SK-N-SH (cell line): ENCODE results near the gene LMF1. TPM values are rescaled to one million over a fixed set of nuclear protein-coding genes. Genes with fewer than 3 reads are reported as not detected.

Source experiments
- CTCF ChIA-PET: fragments of 300-600, 350-600 bp; formaldehyde crosslinking; extraction: SDS; loops from one replicate; lab custom pipeline; 2021; lab: Yijun Ruan, JAX
- POLR2A ChIA-PET: fragments of 350-600 bp; sonication (Branson Sonifier 250); formaldehyde crosslinking; extraction: SDS; loops from one replicate; lab custom pipeline; 2020; ENCODE audit warnings: antibody characterized with exemption, inconsistent platforms; lab: Yijun Ruan, JAX
- DNase-seq: peaks from one replicate; pipeline ENCODE4 v3.0.0; 2012
- H2AFZ ChIP-seq: fragments of 200-600 bp; sonication (generic); 2 replicates; pipeline ENCODE4 v1.8.1; 2016; ENCODE audit warnings: antibody characterized with exemption, mild to moderate bottlenecking, low read depth
- H3F3A ChIP-seq: fragments of 200-600 bp; sonication (generic); replicated peaks from 2 replicates; pipeline ENCODE3; 2016; ENCODE audit warnings: antibody characterized with exemption, mild to moderate bottlenecking; ENCODE audit not compliant: insufficient read depth
- H3K27ac ChIP-seq, 2 experiments: fragments of 200-500 bp in 1 of 2; fragments of 200-600 bp in 1 of 2; sonication (Bioruptor generic) in 1 of 2; sonication (generic), shearing (Covaris generic) in 1 of 2; 2 replicates each; pipeline versions ENCODE4 v1.5.1 to v1.6.1; 2014 to 2016; ENCODE audit warnings: low read depth in 2 of 2, inconsistent platforms in 1 of 2, low read length in 1 of 2, mild to moderate bottlenecking in 1 of 2, mixed read lengths in 1 of 2
- H3K27me3 ChIP-seq: fragments of 200-600 bp; sonication (generic), shearing (Covaris generic); 2 replicates; pipeline ENCODE4 v1.6.1; 2016; ENCODE audit warnings: mixed run types; ENCODE audit not compliant: insufficient read depth
- H3K36me3 ChIP-seq, 2 experiments: fragments of 200-500 bp in 1 of 2; fragments of 200-600 bp in 1 of 2; sonication (Bioruptor generic) in 1 of 2; sonication (generic) in 1 of 2; replicated peaks in 1 of 2; 2 replicates each; pipeline versions ENCODE3 to v1.5.1; 2014 to 2016; ENCODE audit warnings: low read length in 1 of 2, mild to moderate bottlenecking in 1 of 2; ENCODE audit not compliant: insufficient read depth in 2 of 2, control insufficient read depth in 1 of 2
- H3K4me1 ChIP-seq, 2 experiments: fragments of 200-500 bp in 1 of 2; fragments of 200-600 bp in 1 of 2; sonication (Bioruptor generic) in 1 of 2; sonication (generic), shearing (Covaris generic) in 1 of 2; 2 replicates each; pipeline versions ENCODE4 v1.5.1 to v1.6.1; 2014 to 2016; ENCODE audit warnings: low read depth in 1 of 2, low read length in 1 of 2, mixed run types in 1 of 2; ENCODE audit not compliant: insufficient read depth in 2 of 2, control insufficient read depth in 1 of 2
- H3K4me2 ChIP-seq: fragments of 200-600 bp; sonication (generic), shearing (Covaris generic); 2 replicates; pipeline ENCODE4 v1.6.1; 2017; ENCODE audit warnings: mixed run types
- H3K4me3 ChIP-seq, 2 experiments: fragments of 200-500 bp in 1 of 2; fragments of 200-600 bp in 1 of 2; sonication (Bioruptor generic) in 1 of 2; sonication (generic), shearing (Covaris generic) in 1 of 2; 2 replicates each; pipeline versions ENCODE4 v1.5.1 to v1.8.1; 2014 to 2016; ENCODE audit warnings: low read depth in 2 of 2, inconsistent platforms in 1 of 2, low read length in 1 of 2, mild to moderate bottlenecking in 1 of 2, mixed read lengths in 1 of 2, moderate library complexity in 1 of 2
- H3K79me2 ChIP-seq: fragments of 200-600 bp; sonication (generic); 2 replicates; pipeline ENCODE4 v1.8.1; 2017; ENCODE audit warnings: mild to moderate bottlenecking; ENCODE audit not compliant: insufficient read depth
- H3K9ac ChIP-seq: fragments of 200-600 bp; sonication (generic); 2 replicates; pipeline ENCODE4 v1.6.1; 2017; ENCODE audit warnings: mixed run types
- H3K9me2 ChIP-seq: fragments of 200-600 bp; sonication (generic); 2 replicates; pipeline ENCODE4 v1.6.1; 2017; ENCODE audit warnings: mixed run types
- H3K9me3 ChIP-seq: fragments of 200-600 bp; sonication (generic); 2 replicates; pipeline ENCODE4 v1.6.1; 2017; ENCODE audit warnings: mixed run types, mild to moderate bottlenecking, moderate library complexity
- H4K20me1 ChIP-seq: fragments of 200-600 bp; sonication (generic); 2 replicates; pipeline ENCODE4 v1.6.1; 2017; ENCODE audit warnings: mild to moderate bottlenecking, mixed run types; ENCODE audit not compliant: insufficient read depth
- JUND ChIP-seq: IDR thresholded peaks from 2 replicates; pipeline ENCODE4 v1.4.0; 2012
- MAX ChIP-seq: IDR thresholded peaks from 2 replicates; pipeline ENCODE4 v1.4.0; 2012; ENCODE audit warnings: low read depth
- NRF1 ChIP-seq: IDR thresholded peaks from 2 replicates; pipeline ENCODE4 v1.6.1; 2012; ENCODE audit warnings: low read depth, mild to moderate bottlenecking, low read length
- POLR2AphosphoS5 ChIP-seq: IDR thresholded peaks from 2 replicates; pipeline ENCODE4 v1.6.1; 2012; ENCODE audit warnings: low read depth, low read length
- RAD21 ChIP-seq: IDR thresholded peaks from 2 replicates; pipeline ENCODE4 v1.6.1; 2012; ENCODE audit warnings: mild to moderate bottlenecking, low read length
- RFX5 ChIP-seq: IDR thresholded peaks from 2 replicates; pipeline ENCODE4 v1.6.1; 2012; ENCODE audit warnings: mild to moderate bottlenecking, improper control_type of control experiment, low read length
- WGBS: methylation state at CpG from one replicate; pipeline ENCODE4 v1.1.6; 2017; ENCODE audit warnings: low lambda C conversion rate; 5-methylcytosine and 5-hydroxymethylcytosine counted together
- polyA plus RNA-seq, 3 experiments: library from polyadenylated mRNA; depleted of rRNA; stranded (reverse); fragments of >200 nt; gene quantifications; 2 replicates each; pipeline ENCODE4 v1.2.3, GENCODE V29; 2012
- TF ChIP-seq, protein P1 (sequence below): IDR thresholded peaks from 2 replicates; pipeline ENCODE4 v1.6.1; 2012; ENCODE audit warnings: mild to moderate bottlenecking, low read depth, low read length, moderate library complexity
- TF ChIP-seq, protein P2 (sequence below): IDR thresholded peaks from 2 replicates; pipeline ENCODE4; 2012

Gene LMF1
- polyA plus RNA-seq, 1 of the 3 experiments (the other 2 are of a cell fraction), result 5.7 TPM

- no peaks in the 10 kb centered on the region for H3K79me2 ChIP-seq
- no peaks in the 10 kb centered on the region for H3K9me2 ChIP-seq
- no peak overlapping the region for H2AFZ ChIP-seq
- H3K27me3 ChIP-seq, result no peaks in the 10 kb centered on the region
- ChIA-PET CTCF (interaction anchor here (1.0 to 2.1 kb wide), 3 partner anchors 9 to 162 kb away, joined by 5 to 8 read pairs (median 5); no protein-coding TSS in a partner anchor), POLR2A (no interaction called here)
- no peaks in the 10 kb centered on the region for H4K20me1 ChIP-seq
- no peak overlapping the region for H3K27ac ChIP-seq
- H3K4me3 ChIP-seq, result no peak overlapping the region
- WGBS, result 72% methylated on average over 19 of the region's 35 CpGs
- TF ChIP-seq, protein P1, sequence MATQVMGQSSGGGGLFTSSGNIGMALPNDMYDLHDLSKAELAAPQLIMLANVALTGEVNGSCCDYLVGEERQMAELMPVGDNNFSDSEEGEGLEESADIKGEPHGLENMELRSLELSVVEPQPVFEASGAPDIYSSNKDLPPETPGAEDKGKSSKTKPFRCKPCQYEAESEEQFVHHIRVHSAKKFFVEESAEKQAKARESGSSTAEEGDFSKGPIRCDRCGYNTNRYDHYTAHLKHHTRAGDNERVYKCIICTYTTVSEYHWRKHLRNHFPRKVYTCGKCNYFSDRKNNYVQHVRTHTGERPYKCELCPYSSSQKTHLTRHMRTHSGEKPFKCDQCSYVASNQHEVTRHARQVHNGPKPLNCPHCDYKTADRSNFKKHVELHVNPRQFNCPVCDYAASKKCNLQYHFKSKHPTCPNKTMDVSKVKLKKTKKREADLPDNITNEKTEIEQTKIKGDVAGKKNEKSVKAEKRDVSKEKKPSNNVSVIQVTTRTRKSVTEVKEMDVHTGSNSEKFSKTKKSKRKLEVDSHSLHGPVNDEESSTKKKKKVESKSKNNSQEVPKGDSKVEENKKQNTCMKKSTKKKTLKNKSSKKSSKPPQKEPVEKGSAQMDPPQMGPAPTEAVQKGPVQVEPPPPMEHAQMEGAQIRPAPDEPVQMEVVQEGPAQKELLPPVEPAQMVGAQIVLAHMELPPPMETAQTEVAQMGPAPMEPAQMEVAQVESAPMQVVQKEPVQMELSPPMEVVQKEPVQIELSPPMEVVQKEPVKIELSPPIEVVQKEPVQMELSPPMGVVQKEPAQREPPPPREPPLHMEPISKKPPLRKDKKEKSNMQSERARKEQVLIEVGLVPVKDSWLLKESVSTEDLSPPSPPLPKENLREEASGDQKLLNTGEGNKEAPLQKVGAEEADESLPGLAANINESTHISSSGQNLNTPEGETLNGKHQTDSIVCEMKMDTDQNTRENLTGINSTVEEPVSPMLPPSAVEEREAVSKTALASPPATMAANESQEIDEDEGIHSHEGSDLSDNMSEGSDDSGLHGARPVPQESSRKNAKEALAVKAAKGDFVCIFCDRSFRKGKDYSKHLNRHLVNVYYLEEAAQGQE, result peak; percentile 92
- no peak for TF ChIP-seq NRF1
- H3K9ac ChIP-seq, result no peak overlapping the region
- H3K4me1 ChIP-seq, result no peaks in the 10 kb centered on the region
- no peak overlapping the region for H3K4me2 ChIP-seq
- peaks cover 2% of the 10 kb centered on the region for H3F3A ChIP-seq
- no peak for DNase-seq
- no peaks in the 10 kb centered on the region for H3K9me3 ChIP-seq
- H3K36me3 ChIP-seq, result no peaks in the 10 kb centered on the region
These were observed 78.1 kb downstream of the LMF1 start for GRCh38 chr16:892536-893255.

- DNase-seq, result no peak
- CTCF ChIA-PET, result interaction anchor here (1.0 to 2.1 kb wide), 3 partner anchors 14 to 166 kb away, joined by 3 to 8 read pairs (median 3); no protein-coding TSS in a partner anchor
- H3F3A ChIP-seq, result peaks cover 2% of the 10 kb centered on the region
These were observed 78.8 kb downstream of the LMF1 start for GRCh38 chr16:892006-892405.

More at GRCh38 chr16:892006-892405, 78.8 kb downstream of the LMF1 start:
- no peaks in the 10 kb centered on the region for H3K79me2 ChIP-seq
- TF ChIP-seq, protein P2, sequence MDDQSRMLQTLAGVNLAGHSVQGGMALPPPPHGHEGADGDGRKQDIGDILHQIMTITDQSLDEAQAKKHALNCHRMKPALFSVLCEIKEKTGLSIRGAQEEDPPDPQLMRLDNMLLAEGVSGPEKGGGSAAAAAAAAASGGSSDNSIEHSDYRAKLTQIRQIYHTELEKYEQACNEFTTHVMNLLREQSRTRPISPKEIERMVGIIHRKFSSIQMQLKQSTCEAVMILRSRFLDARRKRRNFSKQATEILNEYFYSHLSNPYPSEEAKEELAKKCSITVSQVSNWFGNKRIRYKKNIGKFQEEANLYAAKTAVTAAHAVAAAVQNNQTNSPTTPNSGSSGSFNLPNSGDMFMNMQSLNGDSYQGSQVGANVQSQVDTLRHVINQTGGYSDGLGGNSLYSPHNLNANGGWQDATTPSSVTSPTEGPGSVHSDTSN, result no peak
- TF ChIP-seq JUND, result no peak
- no peak for TF ChIP-seq RFX5
- no peak for TF ChIP-seq RAD21
- TF ChIP-seq POLR2AphosphoS5, result no peak
- TF ChIP-seq MAX, result no peak
- no peaks in the 10 kb centered on the region for H3K27me3 ChIP-seq
- no peak overlapping the region for H3K9ac ChIP-seq
- H4K20me1 ChIP-seq, result no peaks in the 10 kb centered on the region
- POLR2A ChIA-PET, result no interaction called here
- H3K9me3 ChIP-seq, result no peaks in the 10 kb centered on the region
- no peaks in the 10 kb centered on the region for H3K9me2 ChIP-seq
- WGBS, result 92% methylated on average over 12 of the region's 19 CpGs
- H3K4me2 ChIP-seq, result no peak overlapping the region
- H3K36me3 ChIP-seq, result no peaks in the 10 kb centered on the region
- H3K4me1 ChIP-seq, result no peaks in the 10 kb centered on the region
- H2AFZ ChIP-seq, result no peak overlapping the region
- no peak overlapping the region for H3K4me3 ChIP-seq
- no peak overlapping the region for H3K27ac ChIP-seq
